Measurements from ENCODE around the gene FAS.

DNA sequence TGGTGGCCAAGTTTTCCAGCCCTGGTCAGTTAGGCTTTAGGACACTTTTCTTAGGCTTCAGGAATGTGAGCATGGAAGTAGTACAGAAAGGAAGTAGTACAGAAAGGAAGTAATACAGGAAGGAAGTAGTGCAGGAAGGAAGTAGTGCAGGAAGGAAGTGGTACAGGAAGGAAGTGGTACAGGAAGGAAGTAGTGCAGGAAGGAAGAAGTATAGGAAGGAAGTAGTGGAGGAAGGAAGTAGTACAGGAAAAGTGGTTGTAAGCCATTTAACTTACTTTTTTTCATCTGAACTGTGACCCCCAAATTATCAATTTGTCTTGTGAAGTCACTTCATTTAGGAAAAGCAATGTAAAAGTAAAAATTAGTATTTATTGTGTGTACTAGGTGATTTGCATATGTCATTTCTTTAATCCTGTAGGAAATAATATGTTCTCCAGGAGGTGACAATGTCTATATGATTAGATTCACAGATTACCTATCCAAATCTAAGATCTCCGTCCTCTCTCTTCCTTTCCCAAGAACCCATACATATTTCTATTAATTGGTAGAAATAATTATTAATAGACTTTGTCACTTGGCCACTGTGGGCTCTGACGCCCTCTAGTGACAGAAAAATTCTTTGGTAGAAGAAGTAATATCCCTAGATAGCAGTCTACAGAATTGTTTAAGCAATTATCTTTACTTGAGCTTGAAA is 3.9 kb upstream of the FAS start:
- TF ChIP-seq CTCF (IDR thresholded peaks at IDR 0.05; ENCODE audit: low read depth, low read length) (peak; percentile 70), EZH2phosphoT487 (IDR thresholded peaks at IDR 0.05; ENCODE audit: low read depth) (no peak)
